CD8-positive, alpha-beta memory T cell (primary cell): ENCODE results near the gene STING1. TPM values are rescaled to one million over a fixed set of nuclear protein-coding genes. Genes with fewer than 3 reads are reported as not detected.
"Not testable (repeated sequence)": the region's sequence is repeated elsewhere in the genome, so short reads cannot be mapped to it uniquely, and the experiment has no call there.

Experiments used
- CTCF ChIA-PET: fragments of 350-600 bp; sonication (Branson Sonifier 250); formaldehyde crosslinking; loops from one replicate; lab custom pipeline; 2021; ENCODE audit warnings: antibody characterized with exemption; lab: Charles Lee
- POLR2A ChIA-PET: fragments of 350-600 bp; sonication (Branson Sonifier 250); formaldehyde crosslinking; loops from one replicate; lab custom pipeline; 2021; ENCODE audit warnings: antibody characterized with exemption; lab: Charles Lee
- DNase-seq, 5 donors: peaks; one replicate each; pipeline versions ENCODE4 v3.0.0 to v3.0.0-alpha.2; 2020 to 2022; ENCODE audit warnings: mixed read lengths in 1 of 5
- H3K27ac ChIP-seq: one replicate; pipeline ENCODE4 v1.7.0; 2013; ENCODE audit warnings: low read depth, mild to moderate bottlenecking, low read length, moderate library complexity
- H3K27me3 ChIP-seq: 2 replicates; pipeline ENCODE4 v1.7.0; 2013; ENCODE audit warnings: low read length, mild to moderate bottlenecking; ENCODE audit not compliant: insufficient read depth, poor library complexity, severe bottlenecking
- H3K36me3 ChIP-seq: 2 replicates; pipeline ENCODE4 v1.7.0; 2013; ENCODE audit warnings: mild to moderate bottlenecking, low read length, moderate library complexity; ENCODE audit not compliant: insufficient read depth
- H3K4me1 ChIP-seq: 2 replicates; pipeline ENCODE4 v1.7.0; 2013; ENCODE audit warnings: mild to moderate bottlenecking, low read length, moderate library complexity; ENCODE audit not compliant: insufficient read depth
- H3K4me3 ChIP-seq: 2 replicates; pipeline ENCODE4 v1.7.0; 2013; ENCODE audit warnings: mild to moderate bottlenecking, low read length
- H3K9me3 ChIP-seq: 2 replicates; pipeline ENCODE4 v1.7.0; 2013; ENCODE audit warnings: mild to moderate bottlenecking, low read length
- H3K27ac Mint-ChIP-seq, 8 donors: one replicate each; pipeline ENCODE4 v1.8.0; 2020 to 2021; ENCODE audit warnings: mixed read lengths in 8 of 8, mild to moderate bottlenecking in 6 of 8, inconsistent platforms in 3 of 8, moderate library complexity in 3 of 8
- H3K27me3 Mint-ChIP-seq, 2 donors: one replicate each; pipeline ENCODE4 v1.8.0; 2020 to 2021; ENCODE audit warnings: mixed read lengths in 2 of 2, mild to moderate bottlenecking in 1 of 2, moderate library complexity in 1 of 2
- H3K36me3 Mint-ChIP-seq, 3 donors: one replicate each; pipeline ENCODE4 v1.8.0; 2020 to 2021; ENCODE audit warnings: mixed read lengths in 3 of 3, inconsistent platforms in 1 of 3, mild to moderate bottlenecking in 1 of 3
- H3K4me1 Mint-ChIP-seq, 3 donors: one replicate each; pipeline ENCODE4 v1.8.0; 2020 to 2021; ENCODE audit warnings: mixed read lengths in 3 of 3, inconsistent platforms in 1 of 3, mild to moderate bottlenecking in 1 of 3
- H3K4me3 Mint-ChIP-seq, 7 donors: one replicate each; pipeline ENCODE4 v1.8.0; 2020 to 2021; ENCODE audit warnings: mixed read lengths in 7 of 7, mild to moderate bottlenecking in 6 of 7, moderate library complexity in 4 of 7, inconsistent platforms in 2 of 7
- H3K9me3 Mint-ChIP-seq, 5 donors: one replicate each; pipeline ENCODE4 v1.8.0; 2020 to 2022; ENCODE audit warnings: mixed read lengths in 5 of 5, mild to moderate bottlenecking in 3 of 5, moderate library complexity in 2 of 5, inconsistent platforms in 1 of 5
- polyA plus RNA-seq: library from polyadenylated mRNA; unstranded; fragments of 300-500 nt; fragmentation: Illumina TruSeq; gene quantifications from one replicate; pipeline ENCODE4 v1.2.3, GENCODE V29; 2021
- total RNA-seq, 2 experiments: library from RNA; stranded (reverse); gene quantifications; one replicate each; pipeline ENCODE4 v1.2.3, GENCODE V29; 2021

STING1 gene
- total and polyA plus RNA-seq, 3 experiments from 2014 or later: 107 to 116 (median 109) TPM

DNA sequence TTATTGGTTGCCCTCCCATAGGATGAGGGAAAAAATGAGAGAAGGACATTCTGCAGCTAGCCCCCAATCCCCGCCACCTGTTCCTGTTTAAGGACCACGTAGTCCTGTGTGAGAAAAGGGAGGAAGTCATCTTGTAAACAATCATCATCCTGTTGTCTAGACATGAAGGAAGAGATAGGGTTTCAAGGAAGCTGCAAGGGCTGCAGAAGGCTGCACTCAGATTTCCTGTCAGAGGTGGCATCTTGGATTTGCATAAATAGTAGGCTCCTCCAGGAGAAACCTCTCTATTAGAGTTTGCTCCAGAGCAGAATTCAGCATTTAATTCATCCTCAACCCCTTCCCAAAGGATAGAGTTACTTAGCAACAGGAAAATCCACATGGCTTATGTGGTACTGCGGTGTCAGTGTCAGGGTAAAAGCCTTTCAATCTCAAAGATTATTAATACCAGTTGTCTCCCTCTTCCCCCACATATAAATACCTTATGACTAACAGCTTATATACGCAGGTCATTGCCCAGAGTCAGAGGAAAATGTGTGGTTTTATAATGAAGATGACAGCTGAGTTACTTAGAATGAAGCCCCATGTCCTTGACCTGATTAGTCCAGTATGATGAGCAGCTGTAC, 38.6 kb downstream of the STING1 start:
- Mint-ChIP-seq H3K36me3 (peaks cover 0 to 3% (median 0%) of the 10 kb centered on the region in 3 donors), H3K4me1 (peaks cover 33 to 53% (median 51%) of the 10 kb centered on the region in 3 donors), H3K4me3 (peak overlapping the region in 3 of 7 donors; percentile 8 to 63 (median 21)), H3K27me3 (peaks cover 0 to 1% of the 10 kb centered on the region in 2 donors), H3K27ac (peak overlapping the region in 7 of 8 donors; percentile 1 to 95 (median 85)), H3K9me3 (no peaks in the 10 kb centered on the region)
- H3K36me3 ChIP-seq: no peaks in the 10 kb centered on the region
- CTCF ChIA-PET: interaction anchor here (0.7 to 1.8 kb wide), 6 partner anchors 13 to 74 kb away, joined by 3 to 5 read pairs (median 4); partner anchors contain the start of gene STING1
- H3K9me3 ChIP-seq: no peaks in the 10 kb centered on the region
- no peak overlapping the region for H3K4me3 ChIP-seq
- POLR2A ChIA-PET: interaction anchor here (0.5 to 0.8 kb wide), 3 partner anchors 14 to 107 kb away, joined by 3 to 4 read pairs (median 3); partner anchors contain the start of gene STING1
- no peaks in the 10 kb centered on the region for H3K27me3 ChIP-seq
- H3K27ac ChIP-seq: no peak overlapping the region
- H3K4me1 ChIP-seq: peaks cover 29% of the 10 kb centered on the region
- peak in 1 of 5 donors; percentile 28 for DNase-seq

DNA sequence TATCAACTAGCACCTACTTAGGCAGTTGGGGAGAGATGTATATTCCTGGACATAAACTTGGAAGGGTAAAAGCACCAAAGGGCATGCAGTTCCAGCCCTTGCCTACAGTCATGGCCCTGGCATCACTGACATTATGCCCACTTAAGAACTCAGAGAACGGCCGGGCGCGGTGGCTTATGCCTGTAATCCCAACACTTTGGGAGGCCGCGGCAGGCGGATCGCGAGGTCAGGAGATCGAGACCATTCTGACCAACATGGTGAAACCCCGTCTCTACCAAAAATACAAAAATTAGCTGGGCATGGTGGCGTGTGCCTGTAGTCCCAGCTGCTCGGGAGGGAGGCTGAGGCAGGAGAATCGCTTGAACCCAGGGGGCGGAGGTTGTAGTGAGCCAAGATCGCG, 42.1 kb downstream of the STING1 start:
- ChIA-PET CTCF (interaction anchor here (4.5 to 6.5 kb wide), 2 partner anchors 18 to 72 kb away, joined by 29 to 40 read pairs; no protein-coding TSS in a partner anchor), POLR2A (interaction anchor here (0.9 to 1.8 kb wide), 3 partner anchors 10 to 78 kb away, joined by 3 to 6 read pairs (median 4); no protein-coding TSS in a partner anchor)
- H3K36me3 Mint-ChIP-seq, H3K27me3 ChIP-seq, H3K36me3 ChIP-seq, H3K9me3 ChIP-seq, H3K27me3 Mint-ChIP-seq, H3K27ac ChIP-seq, DNase-seq, H3K9me3 Mint-ChIP-seq, H3K4me3 ChIP-seq: not testable (repeated sequence)
- peak overlapping the region in 3 of 7 donors; percentile 23 to 96 (median 67) for H3K4me3 Mint-ChIP-seq
- H3K4me1 ChIP-seq: peaks cover 30% of the 10 kb centered on the region
- H3K4me1 Mint-ChIP-seq: peaks cover 30 to 48% (median 46%) of the 10 kb centered on the region in 3 donors
- H3K27ac Mint-ChIP-seq: peak overlapping the region in 4 of 8 donors; percentile 27 to 100 (median 96)

GRCh38 chr5:139439013-139439903, 43.3 kb downstream of the STING1 start, which contains the start of gene DNAJC18:
Gene DNAJC18 (minus strand): TSS chr5:139439525. CDS start chr5:139439445, 80 bp downstream.
- Mint-ChIP-seq H3K4me1 (peaks cover 31 to 47% (median 45%) of the 10 kb centered on the region in 3 donors), H3K9me3 (no peaks in the 10 kb centered on the region), H3K4me3 (peak within 1 kb of the TSS; percentile 95 to 99 (median 98)), H3K27me3 (no peaks in the 10 kb centered on the region), H3K36me3 (peaks cover 0 to 9% (median 3%) of the 10 kb centered on the region in 3 donors), H3K27ac (peak within 1 kb of the TSS; percentile 94 to 100 (median 99))
- H3K4me3 ChIP-seq: peak within 1 kb of the TSS; percentile 98
- H3K27me3 ChIP-seq: no peaks in the 10 kb centered on the region
- ChIA-PET POLR2A (interaction anchor here (0.9 to 1.8 kb wide), 7 partner anchors 17 to 864 kb away, joined by 3 to 18 read pairs (median 4); partner anchors contain the start of genes HSPA9, SPATA24, STING1 and UBE2D2), CTCF (interaction anchor here (1.0 to 6.5 kb wide), 7 partner anchors 9 to 74 kb away, joined by 3 to 40 read pairs (median 4); partner anchors contain the start of genes SMIM33 and STING1)
- DNase-seq: peak; percentile 81 to 91 (median 84)
- H3K4me1 ChIP-seq: peaks cover 29% of the 10 kb centered on the region
- no peaks in the 10 kb centered on the region for H3K36me3 ChIP-seq
- no peaks in the 10 kb centered on the region for H3K9me3 ChIP-seq
- peak within 1 kb of the TSS; percentile 95 for H3K27ac ChIP-seq

DNA sequence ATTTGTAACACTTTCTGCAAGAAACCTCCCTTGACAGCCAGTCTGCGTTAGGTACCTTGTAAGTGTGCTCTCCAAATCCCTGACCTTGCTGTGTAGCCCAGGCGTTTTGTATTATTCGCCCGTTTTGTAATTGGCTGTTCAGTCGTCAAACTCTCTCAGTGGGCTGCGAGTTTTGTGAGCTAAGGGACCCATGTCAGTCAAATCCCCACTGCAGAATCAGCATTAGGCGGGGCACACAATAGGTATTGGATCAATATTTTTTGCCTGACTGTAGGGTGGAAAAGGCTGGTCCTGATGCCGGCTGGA, 43.9 kb downstream of the STING1 start:
- Histone ChIP-seq H3K27ac (peak overlapping the region; percentile 95), H3K27me3 (no peaks in the 10 kb centered on the region), H3K4me1 (peaks cover 23% of the 10 kb centered on the region), H3K4me3 (peak overlapping the region; percentile 46), H3K9me3 (no peaks in the 10 kb centered on the region), H3K36me3 (no peaks in the 10 kb centered on the region)
- no peaks in the 10 kb centered on the region for H3K9me3 Mint-ChIP-seq
- H3K27ac Mint-ChIP-seq: peak overlapping the region; percentile 11 to 100 (median 99)
- H3K4me1 Mint-ChIP-seq: peaks cover 28 to 41% (median 39%) of the 10 kb centered on the region in 3 donors
- H3K27me3 Mint-ChIP-seq: no peaks in the 10 kb centered on the region
- CTCF ChIA-PET: interaction anchor here (1.0 to 6.5 kb wide), 7 partner anchors 8 to 74 kb away, joined by 3 to 40 read pairs (median 4); partner anchors contain the start of genes SMIM33 and STING1
- H3K36me3 Mint-ChIP-seq: peaks cover 0 to 9% (median 3%) of the 10 kb centered on the region in 3 donors
- peak overlapping the region; percentile 95 to 99 (median 98) for H3K4me3 Mint-ChIP-seq
- DNase-seq: no peak
- POLR2A ChIA-PET: interaction anchor here (0.6 to 1.8 kb wide), 7 partner anchors 16 to 863 kb away, joined by 3 to 18 read pairs (median 4); partner anchors contain the start of genes HSPA9, STING1 and UBE2D2

GRCh38 chr5:139435676-139436075, 46.9 kb downstream of the STING1 start:
- H3K36me3 ChIP-seq: no peaks in the 10 kb centered on the region
- no peak for DNase-seq
- peaks cover 23 to 31% (median 29%) of the 10 kb centered on the region in 3 donors for H3K4me1 Mint-ChIP-seq
- no peak overlapping the region for H3K4me3 Mint-ChIP-seq
- ChIA-PET POLR2A (interaction anchor here (1.8 kb wide), 1 partner anchor 46 kb away, joined by 5 read pairs; no protein-coding TSS in a partner anchor), CTCF (interaction anchor here (2.4 to 6.5 kb wide), 3 partner anchors 13 to 77 kb away, joined by 5 to 40 read pairs (median 29); no protein-coding TSS in a partner anchor)
- peaks cover 0 to 9% (median 3%) of the 10 kb centered on the region in 3 donors for H3K36me3 Mint-ChIP-seq
- H3K9me3 Mint-ChIP-seq: no peaks in the 10 kb centered on the region
- no peaks in the 10 kb centered on the region for H3K27me3 ChIP-seq
- no peaks in the 10 kb centered on the region for H3K27me3 Mint-ChIP-seq
- H3K4me3 ChIP-seq: no peak overlapping the region
- H3K4me1 ChIP-seq: peaks cover 13% of the 10 kb centered on the region
- no peak overlapping the region for H3K27ac ChIP-seq
- H3K27ac Mint-ChIP-seq: peak overlapping the region in 1 of 8 donors; percentile 86
- no peaks in the 10 kb centered on the region for H3K9me3 ChIP-seq

DNA sequence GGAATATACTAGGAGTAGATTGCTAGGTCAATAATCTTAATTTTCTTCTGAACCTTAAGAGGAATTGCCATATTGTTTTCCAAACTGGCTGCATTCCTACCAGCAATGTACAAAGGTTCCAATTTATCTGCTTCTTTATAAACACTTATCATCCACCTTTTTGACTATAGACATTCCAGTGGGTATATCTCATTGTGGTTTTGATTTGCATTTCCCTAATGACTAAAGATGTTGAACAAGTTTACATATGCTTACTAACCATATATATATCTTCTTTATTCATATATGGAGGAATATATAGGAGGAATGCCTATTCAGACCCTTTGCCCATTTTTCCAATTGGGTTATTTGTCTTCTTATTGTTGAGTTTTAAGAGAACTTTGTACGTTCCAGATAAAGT, 50.9 kb downstream of the STING1 start:
- no peaks in the 10 kb centered on the region for H3K27me3 ChIP-seq
- H3K4me1 Mint-ChIP-seq: peaks cover 4 to 7% (median 7%) of the 10 kb centered on the region in 3 donors
- no peak for DNase-seq
- H3K27me3 Mint-ChIP-seq: no peaks in the 10 kb centered on the region
- no peak overlapping the region for H3K27ac ChIP-seq
- no peak overlapping the region for H3K27ac Mint-ChIP-seq
- H3K9me3 ChIP-seq: no peaks in the 10 kb centered on the region
- peaks cover 0 to 16% (median 4%) of the 10 kb centered on the region in 3 donors for H3K36me3 Mint-ChIP-seq
- H3K4me1 ChIP-seq: peaks cover 6% of the 10 kb centered on the region
- no peak overlapping the region for H3K4me3 Mint-ChIP-seq
- CTCF ChIA-PET: interaction anchor here (1.1 to 1.4 kb wide), 2 partner anchors 9 to 44 kb away, joined by 3 read pairs; no protein-coding TSS in a partner anchor
- no peaks in the 10 kb centered on the region for H3K36me3 ChIP-seq
- no peaks in the 10 kb centered on the region for H3K9me3 Mint-ChIP-seq
- H3K4me3 ChIP-seq: no peak overlapping the region
- POLR2A ChIA-PET: no interaction called here

DNA sequence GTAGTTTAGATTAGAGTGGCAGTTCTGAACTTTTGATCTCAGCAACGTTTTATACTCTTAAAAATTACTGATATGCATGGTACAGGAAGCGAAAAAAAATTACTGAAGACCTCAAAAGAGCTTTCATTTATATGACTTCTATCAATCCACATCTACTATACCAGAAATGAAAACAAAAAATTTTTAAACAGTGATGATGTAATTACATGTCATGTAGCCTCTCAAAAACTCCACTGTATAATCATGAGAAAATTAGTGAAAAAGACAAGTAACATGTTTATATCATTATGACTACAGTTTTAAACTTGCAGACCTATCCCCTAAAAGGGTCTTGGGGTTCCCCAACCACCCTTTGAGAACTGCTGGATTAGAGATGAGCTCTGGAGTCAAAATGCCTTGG, 52.5 kb downstream of the STING1 start:
- H3K27me3 ChIP-seq: no peaks in the 10 kb centered on the region
- H3K27ac ChIP-seq: no peak overlapping the region
- no peaks in the 10 kb centered on the region for H3K27me3 Mint-ChIP-seq
- H3K4me3 Mint-ChIP-seq: no peak overlapping the region
- peaks cover 6% of the 10 kb centered on the region for H3K4me1 ChIP-seq
- peak overlapping the region in 2 of 8 donors; percentile 38 to 54 for H3K27ac Mint-ChIP-seq
- ChIA-PET POLR2A (interaction anchor here (0.5 to 0.7 kb wide), 3 partner anchors 11 to 1339 kb away, joined by 3 to 4 read pairs (median 3); no protein-coding TSS in a partner anchor), CTCF (interaction anchor here (0.7 to 1.4 kb wide), 3 partner anchors 9 to 83 kb away, joined by 3 to 4 read pairs (median 3); partner anchors contain the start of gene DNAJC18)
- peaks cover 0 to 23% (median 4%) of the 10 kb centered on the region in 3 donors for H3K36me3 Mint-ChIP-seq
- peak in 1 of 5 donors; percentile 51 for DNase-seq
- peaks cover 4 to 7% (median 7%) of the 10 kb centered on the region in 3 donors for H3K4me1 Mint-ChIP-seq
- no peaks in the 10 kb centered on the region for H3K9me3 Mint-ChIP-seq
- H3K4me3 ChIP-seq: no peak overlapping the region
- H3K36me3 ChIP-seq: no peaks in the 10 kb centered on the region
- H3K9me3 ChIP-seq: no peaks in the 10 kb centered on the region
